Calu3 (cell line): ENCODE results near the gene HMGB1. TPM values are rescaled to one million over a fixed set of nuclear protein-coding genes. Genes with fewer than 3 reads are reported as not detected.

Experiments
- BruUV-seq: library from RNA; stranded (reverse); fragments of 400-500 nt; replicated peaks from 2 replicates; lab custom pipeline; 2021; lab: Mats Ljungman, UMichigan
- CTCF ChIA-PET: fragments of 300-600 bp; sonication (Branson Sonifier 250); formaldehyde crosslinking; loops from one replicate; lab custom pipeline; 2022; ENCODE audit warnings: antibody characterized with exemption; lab: Charles Lee
- DNase-seq: peaks from one replicate; pipeline ENCODE4 v3.0.0; 2022
- H3K27ac Mint-ChIP-seq: one replicate; pipeline ENCODE4 v1.8.0; 2022; ENCODE audit warnings: mixed read lengths; ENCODE audit not compliant: unreplicated experiment
- H3K27me3 Mint-ChIP-seq: one replicate; pipeline ENCODE4 v1.8.0; 2022; ENCODE audit warnings: mixed read lengths; ENCODE audit not compliant: unreplicated experiment
- H3K36me3 Mint-ChIP-seq: one replicate; pipeline ENCODE4 v1.8.0; 2022; ENCODE audit warnings: mild to moderate bottlenecking, moderate library complexity, mixed read lengths; ENCODE audit not compliant: insufficient read depth, unreplicated experiment
- H3K4me1 Mint-ChIP-seq: one replicate; pipeline ENCODE4 v1.8.0; 2022; ENCODE audit warnings: mild to moderate bottlenecking, low read depth, mixed read lengths; ENCODE audit not compliant: unreplicated experiment
- H3K4me3 Mint-ChIP-seq: one replicate; pipeline ENCODE4 v1.8.0; 2022; ENCODE audit warnings: mild to moderate bottlenecking, low read depth, moderate library complexity, mixed read lengths; ENCODE audit not compliant: unreplicated experiment
- H3K9me3 Mint-ChIP-seq: one replicate; pipeline ENCODE4 v1.8.0; 2022; ENCODE audit warnings: low read depth, mixed read lengths; ENCODE audit not compliant: unreplicated experiment
- intact Hi-C: fragments of 100-400 bp; cut with micrococcal nuclease; formaldehyde crosslinking; loops from one replicate; pipeline ENCODE4 v1.10.0; 2022; ENCODE audit not compliant: unreplicated experiment
- total RNA-seq: library from RNA; stranded (reverse); gene quantifications from 2 replicates; pipeline ENCODE4 v1.2.3, GENCODE V29; 2022
- TF ChIP-seq, protein P1 (sequence below): fragments of 200-600 bp; IDR thresholded peaks from one replicate; pipeline ENCODE4 v1.8.0; 2022; ENCODE audit warnings: antibody characterized with exemption; ENCODE audit not compliant: unreplicated experiment

The HMGB1 gene
- total RNA-seq, 1 experiment from 2014 or later, result 410 TPM

DNA sequence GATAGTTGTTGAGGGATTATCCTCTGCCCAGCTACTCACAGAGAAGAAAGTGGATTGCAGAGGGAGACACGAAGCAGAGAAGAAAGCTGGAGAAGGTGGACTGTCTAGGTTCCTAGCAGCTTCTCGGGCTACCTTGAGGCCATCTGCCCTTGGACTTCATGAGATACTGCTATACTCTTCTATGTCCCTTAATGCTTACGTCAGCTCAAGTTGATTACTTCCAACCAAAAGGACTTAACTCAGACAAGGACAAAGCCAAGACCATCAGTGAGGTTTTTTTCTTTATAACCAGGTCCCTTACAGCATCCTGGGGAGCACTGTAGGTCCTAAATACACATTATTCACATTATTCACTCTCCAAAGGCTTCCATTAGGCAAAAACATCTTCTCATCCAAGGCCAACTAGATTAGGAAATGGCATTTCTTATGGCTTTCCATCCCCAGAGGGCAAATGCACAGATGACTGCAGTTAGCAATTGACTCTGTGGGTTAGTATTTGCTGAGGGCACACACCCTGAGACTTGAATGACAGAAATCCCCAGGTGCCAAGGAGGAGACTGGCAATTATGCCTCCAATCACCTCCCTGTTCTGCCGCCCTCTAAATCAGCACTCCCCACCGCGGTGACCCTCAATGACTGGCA lies 47.5 kb downstream of the HMGB1 start:
- BruUV-seq, result no TSS peak
- Mint-ChIP-seq H3K4me1 (peaks cover 9% of the 10 kb centered on the region), H3K27ac (no peak overlapping the region), H3K9me3 (no peaks in the 10 kb centered on the region), H3K36me3 (peaks cover 13% of the 10 kb centered on the region), H3K27me3 (no peaks in the 10 kb centered on the region), H3K4me3 (no peak overlapping the region)
- CTCF ChIA-PET, result no interaction called here
- TF ChIP-seq, protein P1, sequence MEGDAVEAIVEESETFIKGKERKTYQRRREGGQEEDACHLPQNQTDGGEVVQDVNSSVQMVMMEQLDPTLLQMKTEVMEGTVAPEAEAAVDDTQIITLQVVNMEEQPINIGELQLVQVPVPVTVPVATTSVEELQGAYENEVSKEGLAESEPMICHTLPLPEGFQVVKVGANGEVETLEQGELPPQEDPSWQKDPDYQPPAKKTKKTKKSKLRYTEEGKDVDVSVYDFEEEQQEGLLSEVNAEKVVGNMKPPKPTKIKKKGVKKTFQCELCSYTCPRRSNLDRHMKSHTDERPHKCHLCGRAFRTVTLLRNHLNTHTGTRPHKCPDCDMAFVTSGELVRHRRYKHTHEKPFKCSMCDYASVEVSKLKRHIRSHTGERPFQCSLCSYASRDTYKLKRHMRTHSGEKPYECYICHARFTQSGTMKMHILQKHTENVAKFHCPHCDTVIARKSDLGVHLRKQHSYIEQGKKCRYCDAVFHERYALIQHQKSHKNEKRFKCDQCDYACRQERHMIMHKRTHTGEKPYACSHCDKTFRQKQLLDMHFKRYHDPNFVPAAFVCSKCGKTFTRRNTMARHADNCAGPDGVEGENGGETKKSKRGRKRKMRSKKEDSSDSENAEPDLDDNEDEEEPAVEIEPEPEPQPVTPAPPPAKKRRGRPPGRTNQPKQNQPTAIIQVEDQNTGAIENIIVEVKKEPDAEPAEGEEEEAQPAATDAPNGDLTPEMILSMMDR, result no peak
- intact Hi-C loops, result no loop called here
- DNase-seq, result no peak

DNA sequence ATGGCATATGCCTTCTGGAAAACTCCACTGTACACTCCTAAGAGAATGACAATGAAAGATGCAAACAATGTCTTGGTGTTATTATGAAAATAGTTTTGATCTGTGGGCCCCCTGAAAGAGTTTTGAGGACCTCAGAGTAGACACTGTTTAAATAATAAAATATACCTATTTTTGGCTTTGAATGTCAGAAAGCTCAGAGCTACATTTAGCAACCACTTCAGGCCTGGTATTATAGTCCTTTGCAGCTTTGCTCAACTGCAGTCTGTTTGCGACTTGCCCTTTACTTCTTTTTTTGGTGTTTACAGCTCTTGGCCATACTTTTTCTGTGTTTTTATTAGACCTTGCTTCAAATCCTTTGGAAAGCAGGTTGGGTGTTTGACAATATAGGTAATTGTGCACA lies 49.3 kb downstream of the HMGB1 start:
- Mint-ChIP-seq H3K4me1 (peaks cover 9% of the 10 kb centered on the region), H3K36me3 (peaks cover 8% of the 10 kb centered on the region)
- TF ChIP-seq, protein P1, result no peak

DNA sequence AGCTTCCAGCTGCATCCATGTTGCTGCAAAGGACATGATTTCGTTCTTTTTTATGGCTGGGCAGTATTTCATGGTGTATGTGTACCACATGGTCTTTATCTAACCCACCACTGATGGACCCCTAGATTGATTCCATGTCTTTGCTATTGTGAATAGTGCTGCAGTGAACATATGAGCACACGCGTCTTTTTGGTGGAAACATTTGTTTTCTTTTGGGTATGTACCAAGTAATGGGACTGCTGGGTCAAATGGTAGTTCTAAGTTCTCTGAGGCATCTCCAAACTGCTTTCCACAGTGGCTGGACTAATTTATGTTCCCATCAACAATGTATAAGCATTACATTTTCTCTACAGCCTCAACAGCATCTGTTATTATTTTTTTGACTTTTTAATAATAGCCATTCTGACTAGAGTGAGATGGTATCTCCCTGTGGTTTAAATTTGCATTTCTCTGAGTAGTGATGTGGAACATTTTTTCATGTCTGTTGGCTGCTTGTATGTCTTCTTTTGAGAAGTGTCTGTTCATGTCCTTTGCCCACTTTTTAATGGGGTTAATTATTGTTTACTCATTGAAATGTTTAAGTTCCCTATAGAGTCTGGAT lies 50.2 kb downstream of the HMGB1 start:
- Mint-ChIP-seq H3K9me3 (no peaks in the 10 kb centered on the region), H3K36me3 (no peaks in the 10 kb centered on the region), H3K27me3 (no peaks in the 10 kb centered on the region), H3K27ac (no peak overlapping the region), H3K4me3 (no peak overlapping the region), H3K4me1 (peaks cover under 1% of the 10 kb centered on the region)
- CTCF ChIA-PET, result no interaction called here
- no TSS peak for BruUV-seq
- no peak for DNase-seq
- intact Hi-C loops, result no loop called here
- TF ChIP-seq, protein P1, result no peak

More for the DNA sequence above, 49.3 kb downstream of the HMGB1 start:
- Mint-ChIP-seq H3K27ac (no peak overlapping the region), H3K4me3 (no peak overlapping the region), H3K27me3 (no peaks in the 10 kb centered on the region), H3K9me3 (no peaks in the 10 kb centered on the region)
- intact Hi-C loops, result no loop called here
- no TSS peak for BruUV-seq
- CTCF ChIA-PET, result no interaction called here
- DNase-seq, result no peak

DNA sequence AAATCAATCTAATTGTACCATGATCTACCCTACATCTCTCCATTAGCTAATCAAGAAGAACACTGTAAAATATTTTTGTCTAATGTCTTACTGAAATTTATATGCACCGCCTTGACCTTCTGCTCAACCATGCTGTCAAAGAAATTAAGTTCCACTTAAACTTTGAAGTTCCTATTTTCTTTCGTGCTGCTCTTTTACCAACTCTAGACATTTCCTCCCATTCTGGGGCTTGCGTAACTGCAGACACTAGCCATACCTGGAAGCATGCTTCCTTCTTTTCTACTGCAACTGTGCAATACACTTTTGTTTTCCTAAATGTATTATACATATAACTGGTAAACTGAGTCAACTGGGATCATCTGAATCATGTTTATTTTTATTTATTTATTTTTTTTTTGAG lies 51.9 kb downstream of the HMGB1 start:
- Mint-ChIP-seq H3K27ac (no peak overlapping the region), H3K4me1 (no peaks in the 10 kb centered on the region), H3K27me3 (no peaks in the 10 kb centered on the region), H3K36me3 (no peaks in the 10 kb centered on the region), H3K9me3 (no peaks in the 10 kb centered on the region), H3K4me3 (no peak overlapping the region)
- BruUV-seq, result no TSS peak
- DNase-seq, result no peak
- TF ChIP-seq, protein P1, result no peak
- CTCF ChIA-PET, result no interaction called here
- intact Hi-C loops, result no loop called here
